ENCODE results near the gene FIP1L1. TPM values are rescaled to one million over a fixed set of nuclear protein-coding genes. Genes with fewer than 3 reads are reported as not detected.

FIP1L1 gene
- total and polyA plus RNA-seq, 10 of the 15 experiments (the other 5 are each of a cell fraction or from before 2014, with no cell fraction given): 28.1 to 110 (median 59.4) TPM

DNA sequence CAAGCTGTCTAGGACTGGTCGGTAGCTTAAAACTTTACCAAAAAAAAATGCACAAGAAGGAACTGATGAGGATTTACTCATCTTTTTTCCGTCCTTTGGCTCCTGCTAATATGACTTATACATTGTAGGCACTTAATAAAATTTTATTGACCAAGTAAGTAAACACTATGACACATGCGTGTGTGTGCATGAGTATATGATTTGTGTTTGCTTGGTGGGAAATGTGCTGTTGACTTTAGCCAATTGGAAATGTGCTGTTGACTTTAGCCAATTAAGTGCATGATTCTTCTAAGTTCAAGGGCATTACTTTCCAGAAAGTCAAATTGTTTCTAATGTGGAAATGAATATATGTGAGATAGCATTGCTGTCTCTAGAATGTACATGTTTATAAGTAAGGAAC, 78.3 kb downstream of the FIP1L1 start (continued):
- TF ChIP-seq, protein P1, sequence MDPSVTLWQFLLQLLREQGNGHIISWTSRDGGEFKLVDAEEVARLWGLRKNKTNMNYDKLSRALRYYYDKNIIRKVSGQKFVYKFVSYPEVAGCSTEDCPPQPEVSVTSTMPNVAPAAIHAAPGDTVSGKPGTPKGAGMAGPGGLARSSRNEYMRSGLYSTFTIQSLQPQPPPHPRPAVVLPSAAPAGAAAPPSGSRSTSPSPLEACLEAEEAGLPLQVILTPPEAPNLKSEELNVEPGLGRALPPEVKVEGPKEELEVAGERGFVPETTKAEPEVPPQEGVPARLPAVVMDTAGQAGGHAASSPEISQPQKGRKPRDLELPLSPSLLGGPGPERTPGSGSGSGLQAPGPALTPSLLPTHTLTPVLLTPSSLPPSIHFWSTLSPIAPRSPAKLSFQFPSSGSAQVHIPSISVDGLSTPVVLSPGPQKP (IDR thresholded peaks at IDR 0.05; ENCODE audit: low read depth, low read length): no peak
- no peak for TF ChIP-seq YBX1 (IDR thresholded peaks at IDR 0.05)
- TF ChIP-seq SUPT20H (IDR thresholded peaks at IDR 0.05; ENCODE audit: borderline replicate concordance, control insufficient read depth, low read depth, low read length): no peak
- TF ChIP-seq NFYA (IDR thresholded peaks at IDR 0.05; ENCODE audit: borderline replicate concordance, low read depth, low read length): no peak
- TF ChIP-seq POLR2A (IDR thresholded peaks at IDR 0.05; ENCODE audit: low read depth, low read length): no peak
- TF ChIP-seq BCL11A (IDR thresholded peaks at IDR 0.05; ENCODE audit: low read depth, low read length): no peak
- TF ChIP-seq, protein P2, sequence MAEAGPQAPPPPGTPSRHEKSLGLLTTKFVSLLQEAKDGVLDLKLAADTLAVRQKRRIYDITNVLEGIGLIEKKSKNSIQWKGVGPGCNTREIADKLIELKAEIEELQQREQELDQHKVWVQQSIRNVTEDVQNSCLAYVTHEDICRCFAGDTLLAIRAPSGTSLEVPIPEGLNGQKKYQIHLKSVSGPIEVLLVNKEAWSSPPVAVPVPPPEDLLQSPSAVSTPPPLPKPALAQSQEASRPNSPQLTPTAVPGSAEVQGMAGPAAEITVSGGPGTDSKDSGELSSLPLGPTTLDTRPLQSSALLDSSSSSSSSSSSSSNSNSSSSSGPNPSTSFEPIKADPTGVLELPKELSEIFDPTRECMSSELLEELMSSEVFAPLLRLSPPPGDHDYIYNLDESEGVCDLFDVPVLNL (IDR thresholded peaks at IDR 0.05; ENCODE audit: low read depth, low read length): no peak
- TF ChIP-seq JUND (IDR thresholded peaks at IDR 0.05; ENCODE audit: low read depth, low read length): no peak

DNA sequence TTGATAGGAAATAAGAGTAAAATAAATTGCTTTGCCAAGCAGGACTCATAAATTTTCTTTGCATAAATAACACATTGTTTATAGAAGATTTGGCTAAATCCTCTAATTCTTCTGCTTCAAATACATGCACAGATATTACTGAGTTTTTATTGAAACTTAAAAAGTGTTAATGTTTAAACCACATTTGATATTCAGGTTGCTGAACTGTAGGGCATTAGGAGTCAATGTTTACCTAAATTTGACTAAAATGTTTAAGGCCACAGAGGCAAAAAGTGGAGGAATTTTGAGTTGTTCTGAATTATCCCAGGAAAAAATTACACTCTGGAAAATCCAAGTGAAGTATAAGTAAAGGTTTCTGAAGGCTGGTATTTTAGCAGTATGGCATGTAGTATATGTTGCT, 78.7 kb downstream of the FIP1L1 start:
- no TSS peak for BruUV-seq (replicated peaks)
- intact Hi-C loops (cut with micrococcal nuclease; ENCODE audit: unreplicated experiment): loop anchor here (5.0 kb wide), 1 partner anchor 259 kb away; no protein-coding TSS in a partner anchor
- no peak for FAIRE-seq

More for the DNA sequence above, 78.7 kb downstream of the FIP1L1 start:
- POLR2A ChIA-PET: no interaction called here
- RAD21 ChIA-PET (ENCODE audit: unreplicated experiment): no interaction called here
- ATAC-seq: no peak
- in situ Hi-C loops (cut with MboI): no loop called here
- no peak overlapping the region for H3K9ac ChIP-seq (ENCODE audit: control insufficient read depth, insufficient read depth, low read length)
- H3K27me3 ChIP-seq (replicated peaks in 1 of 2; ENCODE audit: control insufficient read depth in 2 of 2, insufficient read depth in 2 of 2, low read length in 1 of 2): no peaks in the 10 kb centered on the region
- no peak for DNase-seq (ENCODE audit: low read depth, low spot score)
- no peak overlapping the region for H2AFZ ChIP-seq (ENCODE audit: control insufficient read depth, low read depth, low read length)
- no peak overlapping the region for H3K4me3 ChIP-seq
- no peak overlapping the region for H3K27ac ChIP-seq (ENCODE audit: control insufficient read depth, insufficient read depth)
- no peaks in the 10 kb centered on the region for H4K20me1 ChIP-seq (ENCODE audit: control insufficient read depth, insufficient read depth)
- peaks cover 3 to 24% of the 10 kb centered on the region in 2 experiments for H3K36me3 ChIP-seq (ENCODE audit: control insufficient read depth in 2 of 2, insufficient read depth in 2 of 2, low read length in 1 of 2)
- H3K4me1 ChIP-seq (ENCODE audit: control insufficient read depth, insufficient read depth, low read length): no peaks in the 10 kb centered on the region
- no peak overlapping the region for H3K4me2 ChIP-seq (ENCODE audit: control insufficient read depth, insufficient read depth)
- CTCF ChIA-PET: interaction anchor here (1.1 kb wide), 1 partner anchor 250 kb away, joined by 3 read pairs; no protein-coding TSS in a partner anchor
- TF ChIP-seq CBFB (IDR thresholded peaks at IDR 0.05; ENCODE audit: low read depth) (no peak), TCF12 (IDR thresholded peaks at IDR 0.05; ENCODE audit: low read depth, low read length) (no peak), HCFC1 (IDR thresholded peaks at IDR 0.05; ENCODE audit: low read length) (no peak), EGR1 (IDR thresholded peaks at IDR 0.05; ENCODE audit: borderline replicate concordance in 1 of 2, low read depth in 2 of 2, low read length in 2 of 2) (no peak), MTA3 (IDR thresholded peaks at IDR 0.05; ENCODE audit: borderline replicate concordance, low read length) (no peak)
- SMC1A ChIA-PET (ENCODE audit: uncharacterized antibody, unreplicated experiment): interaction anchor here (0.7 kb wide), 1 partner anchor 19 kb away, joined by 3 read pairs; no protein-coding TSS in a partner anchor
- H3K79me2 ChIP-seq (ENCODE audit: control insufficient read depth, insufficient read depth, low read length): no peaks in the 10 kb centered on the region
- H3K9me3 ChIP-seq (replicated peaks; ENCODE audit: control insufficient read depth, insufficient read depth, low read length): no peaks in the 10 kb centered on the region

Measured in GM12878 (cell line).